ENCODE measurements around the gene VAT1L.

DNA sequence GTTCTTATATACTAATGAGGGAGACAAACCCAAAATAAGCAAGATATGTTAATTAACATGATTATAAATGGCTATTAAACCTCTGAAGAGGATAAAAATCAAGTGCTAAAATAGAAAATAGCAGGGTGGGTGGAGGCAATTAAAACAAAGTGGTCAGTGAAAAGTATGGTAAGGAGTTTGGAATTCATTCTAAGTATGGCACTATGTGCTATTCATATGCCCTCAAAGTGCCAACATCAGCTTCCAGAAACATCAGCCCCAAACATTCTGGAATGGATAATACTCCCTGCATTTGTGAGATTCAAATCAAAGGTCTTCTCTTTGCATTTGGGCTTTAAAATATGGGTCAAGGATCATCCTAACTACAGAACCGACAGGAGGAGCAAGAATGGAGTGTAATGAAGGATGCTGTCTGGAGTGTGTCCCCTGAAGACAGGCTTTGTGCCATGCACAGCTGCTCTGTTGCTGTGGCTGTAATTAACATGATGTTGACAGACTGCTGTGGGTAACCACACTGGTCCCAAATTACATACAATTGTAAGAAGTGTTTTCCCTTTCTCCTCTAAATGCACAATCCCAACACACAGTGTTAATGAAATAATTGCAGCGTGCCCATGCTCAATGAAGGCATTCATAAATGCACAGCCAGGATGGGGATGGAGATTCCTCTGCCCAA lies 93.1 kb downstream of the VAT1L start:
- TF ChIP-seq EZH2 (IDR thresholded peaks at IDR 0.05; ENCODE audit: insufficient read depth, poor library complexity, severe bottlenecking) (no peak), EZH2phosphoT487 (IDR thresholded peaks at IDR 0.05; ENCODE audit: insufficient read depth, low read depth) (no peak)
